Naive B cell (primary cell): ENCODE results near the gene S1PR3. TPM values are rescaled to one million over a fixed set of nuclear protein-coding genes. Genes with fewer than 3 reads are reported as not detected.

Experiments used
- ATAC-seq, 2 donors: fragments of 150-1000 bp; cut with Tn5 transposase; 2 replicates each; pipeline ENCODE4 v1.10.0; 2021; ENCODE audit warnings: low read depth in 2 of 2, mild to moderate bottlenecking in 2 of 2, moderate library complexity in 2 of 2
- DNase-seq: peaks from one replicate; pipeline ENCODE4 v3.0.0; 2022
- H3K27ac Mint-ChIP-seq, 6 donors: one replicate each; pipeline ENCODE4 v1.8.0; 2020 to 2022; ENCODE audit warnings: mild to moderate bottlenecking in 6 of 6, mixed read lengths in 6 of 6, moderate library complexity in 5 of 6, inconsistent platforms in 2 of 6
- H3K27me3 Mint-ChIP-seq, 3 donors: one replicate each; pipeline ENCODE4 v1.8.0; 2021 to 2022; ENCODE audit warnings: mixed read lengths in 3 of 3, mild to moderate bottlenecking in 1 of 3
- H3K36me3 Mint-ChIP-seq, 2 donors: one replicate each; pipeline ENCODE4 v1.8.0; 2020 to 2022; ENCODE audit warnings: mixed read lengths in 2 of 2, inconsistent platforms in 1 of 2, mild to moderate bottlenecking in 1 of 2
- H3K4me1 Mint-ChIP-seq, 3 donors: one replicate each; pipeline ENCODE4 v1.8.0; 2020 to 2022; ENCODE audit warnings: mixed read lengths in 3 of 3, inconsistent platforms in 1 of 3, mild to moderate bottlenecking in 1 of 3, moderate library complexity in 1 of 3
- H3K4me3 Mint-ChIP-seq, 8 donors: one replicate each; pipeline ENCODE4 v1.8.0; 2020 to 2022; ENCODE audit warnings: mild to moderate bottlenecking in 8 of 8, mixed read lengths in 8 of 8, moderate library complexity in 8 of 8, inconsistent platforms in 2 of 8
- H3K9me3 Mint-ChIP-seq, 7 donors: one replicate each; pipeline ENCODE4 v1.8.0; 2020 to 2022; ENCODE audit warnings: mixed read lengths in 7 of 7, mild to moderate bottlenecking in 5 of 7, inconsistent platforms in 2 of 7, moderate library complexity in 1 of 7
- polyA plus RNA-seq, 6 donors: library from polyadenylated mRNA; unstranded; fragments of 300-500 nt; fragmentation: Illumina TruSeq; gene quantifications; one replicate each; pipeline ENCODE4 v1.2.3, GENCODE V29; 2021; ENCODE audit warnings: low read depth in 6 of 6

Gene S1PR3
- polyA plus RNA-seq, 6 donors from 2014 or later, result 0.26 TPM; not detected in 5

DNA sequence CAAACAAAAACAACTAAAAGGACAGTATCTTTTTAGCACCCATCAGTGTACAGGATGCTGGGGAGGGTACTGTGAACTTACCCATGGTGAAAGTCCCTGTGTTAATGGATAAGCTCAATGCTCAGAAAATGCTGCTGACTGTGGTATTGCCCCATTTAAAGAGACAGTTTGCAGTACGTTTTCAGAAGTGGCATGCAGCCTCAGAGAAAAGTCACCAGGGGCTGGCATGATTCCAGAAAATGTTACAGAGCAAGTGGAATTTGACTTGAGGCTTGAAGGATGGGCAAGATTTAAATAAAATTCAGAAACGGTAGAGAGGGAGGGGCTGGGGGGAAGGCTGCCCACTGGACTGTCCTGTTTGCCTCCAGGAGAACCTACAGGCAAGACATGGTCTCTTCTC is 7.2 kb downstream of the S1PR3 start:
- no peak overlapping the region for H3K4me3 Mint-ChIP-seq
- H3K27ac Mint-ChIP-seq, result peak overlapping the region in 1 of 6 donors; percentile 49
- peaks cover 21 to 51% (median 46%) of the 10 kb centered on the region in 3 donors for H3K27me3 Mint-ChIP-seq
- H3K36me3 Mint-ChIP-seq, result no peaks in the 10 kb centered on the region
- H3K9me3 Mint-ChIP-seq, result peaks cover 0 to 1% (median 0%) of the 10 kb centered on the region in 7 donors
- ATAC-seq, result no peak
- peaks cover 7 to 9% (median 7%) of the 10 kb centered on the region in 3 donors for H3K4me1 Mint-ChIP-seq
- no peak for DNase-seq

DNA sequence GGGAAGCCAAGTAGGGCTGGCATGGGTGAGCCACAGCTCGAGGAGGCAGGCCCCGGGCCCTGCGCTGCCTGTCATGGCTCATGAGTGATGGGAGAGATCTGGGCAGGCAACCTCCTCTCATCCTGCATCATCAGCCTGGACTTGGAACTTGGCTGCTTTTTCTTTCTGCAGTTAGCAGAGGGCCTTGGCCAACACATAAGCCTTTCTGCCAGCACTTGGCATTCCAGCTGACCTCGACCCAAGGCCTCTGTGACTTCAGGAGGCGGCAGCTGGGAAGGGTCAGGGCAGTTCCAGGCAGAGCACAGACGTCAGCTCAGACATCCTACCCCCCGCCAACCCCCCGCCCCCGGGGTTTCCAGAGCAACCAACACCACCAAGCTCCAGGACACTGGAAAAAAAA is 7.6 kb downstream of the S1PR3 start:
- ATAC-seq (no peak), DNase-seq (no peak)
- H3K4me3 Mint-ChIP-seq, result no peak overlapping the region
- H3K27ac Mint-ChIP-seq, result peak overlapping the region in 1 of 6 donors; percentile 49
- peaks cover 7 to 9% (median 7%) of the 10 kb centered on the region in 3 donors for H3K4me1 Mint-ChIP-seq
- peaks cover 18 to 47% (median 42%) of the 10 kb centered on the region in 3 donors for H3K27me3 Mint-ChIP-seq
- no peaks in the 10 kb centered on the region for H3K36me3 Mint-ChIP-seq
- peaks cover 0 to 1% (median 0%) of the 10 kb centered on the region in 7 donors for H3K9me3 Mint-ChIP-seq

GRCh38 chr9:89000371-89000781 is 9.1 kb downstream of the S1PR3 start:
- Mint-ChIP-seq H3K4me1 (peaks cover 7 to 9% (median 7%) of the 10 kb centered on the region in 3 donors), H3K27me3 (peaks cover 13 to 33% (median 29%) of the 10 kb centered on the region in 3 donors)
- no peak for ATAC-seq

GRCh38 chr9:89000973-89001916 is 10.0 kb downstream of the S1PR3 start:
- Mint-ChIP-seq H3K4me3 (peak overlapping the region in 1 of 8 donors; percentile 25), H3K9me3 (peaks cover 0 to 1% (median 0%) of the 10 kb centered on the region in 7 donors), H3K36me3 (no peaks in the 10 kb centered on the region), H3K27ac (peak overlapping the region in 1 of 6 donors; percentile 80), H3K4me1 (peaks cover 7 to 9% (median 7%) of the 10 kb centered on the region in 3 donors), H3K27me3 (peaks cover 13 to 26% (median 24%) of the 10 kb centered on the region in 3 donors)
- peak; percentile 49 to 64 for ATAC-seq
- peak; percentile 61 for DNase-seq

More at GRCh38 chr9:89000371-89000781, 9.1 kb downstream of the S1PR3 start:
- H3K27ac Mint-ChIP-seq, result no peak overlapping the region
- no peak for DNase-seq
- H3K36me3 Mint-ChIP-seq, result no peaks in the 10 kb centered on the region
- H3K4me3 Mint-ChIP-seq, result no peak overlapping the region
- H3K9me3 Mint-ChIP-seq, result peaks cover 0 to 1% (median 0%) of the 10 kb centered on the region in 7 donors

DNA sequence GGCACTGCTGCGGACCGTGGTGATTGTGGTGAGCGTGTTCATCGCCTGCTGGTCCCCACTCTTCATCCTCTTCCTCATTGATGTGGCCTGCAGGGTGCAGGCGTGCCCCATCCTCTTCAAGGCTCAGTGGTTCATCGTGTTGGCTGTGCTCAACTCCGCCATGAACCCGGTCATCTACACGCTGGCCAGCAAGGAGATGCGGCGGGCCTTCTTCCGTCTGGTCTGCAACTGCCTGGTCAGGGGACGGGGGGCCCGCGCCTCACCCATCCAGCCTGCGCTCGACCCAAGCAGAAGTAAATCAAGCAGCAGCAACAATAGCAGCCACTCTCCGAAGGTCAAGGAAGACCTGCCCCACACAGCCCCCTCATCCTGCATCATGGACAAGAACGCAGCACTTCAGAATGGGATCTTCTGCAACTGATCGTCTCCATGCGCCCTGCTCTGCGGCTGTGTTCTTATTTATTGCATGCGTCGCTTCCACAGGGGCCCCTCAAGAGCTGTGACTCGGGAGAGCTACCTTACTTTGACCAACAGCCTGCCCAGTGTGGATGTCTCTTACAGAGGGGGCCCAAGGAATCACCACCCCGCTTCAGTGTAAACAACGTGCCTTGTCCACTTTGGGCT is 10.8 kb downstream of the S1PR3 start:
- DNase-seq, result no peak
- no peak for ATAC-seq
- Mint-ChIP-seq H3K4me3 (no peak overlapping the region), H3K36me3 (no peaks in the 10 kb centered on the region), H3K9me3 (peaks cover 0 to 1% (median 0%) of the 10 kb centered on the region in 7 donors), H3K27me3 (peaks cover 13 to 26% (median 20%) of the 10 kb centered on the region in 3 donors), H3K4me1 (peaks cover 7 to 9% (median 7%) of the 10 kb centered on the region in 3 donors), H3K27ac (peak overlapping the region in 1 of 6 donors; percentile 80)

GRCh38 chr9:89002987-89003386 is 11.7 kb downstream of the S1PR3 start:
- Mint-ChIP-seq H3K9me3 (peaks cover 0 to 1% (median 0%) of the 10 kb centered on the region in 7 donors), H3K27me3 (peaks cover 13 to 28% (median 26%) of the 10 kb centered on the region in 3 donors), H3K27ac (no peak overlapping the region), H3K4me3 (peak overlapping the region in 1 of 8 donors; percentile 64), H3K36me3 (no peaks in the 10 kb centered on the region), H3K4me1 (peaks cover 7 to 9% (median 7%) of the 10 kb centered on the region in 3 donors)
- DNase-seq, result no peak
- no peak for ATAC-seq

DNA sequence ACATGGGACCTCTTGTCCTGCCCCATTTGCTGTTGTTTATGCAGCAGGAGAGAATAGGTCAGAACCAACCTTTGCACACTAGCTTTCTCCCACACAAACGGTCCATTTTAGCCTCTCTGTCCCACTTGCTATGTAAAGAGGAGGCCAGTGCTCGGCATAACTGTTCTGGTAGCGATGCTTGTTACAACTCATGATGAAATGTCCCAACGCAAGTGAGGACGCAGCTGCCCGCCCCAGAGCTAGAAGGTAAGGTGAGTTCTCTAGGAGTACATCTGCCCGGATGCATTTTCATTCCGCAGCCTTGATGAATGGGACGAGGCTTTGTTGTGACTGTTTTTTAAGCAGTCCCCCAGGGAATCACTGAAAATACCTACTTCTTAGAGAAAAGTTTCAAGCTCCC is 14.1 kb downstream of the S1PR3 start:
- Mint-ChIP-seq H3K4me1 (peaks cover 7 to 9% (median 7%) of the 10 kb centered on the region in 3 donors), H3K36me3 (no peaks in the 10 kb centered on the region), H3K4me3 (no peak overlapping the region), H3K9me3 (no peaks in the 10 kb centered on the region), H3K27ac (no peak overlapping the region), H3K27me3 (peaks cover 10 to 30% (median 28%) of the 10 kb centered on the region in 3 donors)
- ATAC-seq (no peak), DNase-seq (no peak)

DNA sequence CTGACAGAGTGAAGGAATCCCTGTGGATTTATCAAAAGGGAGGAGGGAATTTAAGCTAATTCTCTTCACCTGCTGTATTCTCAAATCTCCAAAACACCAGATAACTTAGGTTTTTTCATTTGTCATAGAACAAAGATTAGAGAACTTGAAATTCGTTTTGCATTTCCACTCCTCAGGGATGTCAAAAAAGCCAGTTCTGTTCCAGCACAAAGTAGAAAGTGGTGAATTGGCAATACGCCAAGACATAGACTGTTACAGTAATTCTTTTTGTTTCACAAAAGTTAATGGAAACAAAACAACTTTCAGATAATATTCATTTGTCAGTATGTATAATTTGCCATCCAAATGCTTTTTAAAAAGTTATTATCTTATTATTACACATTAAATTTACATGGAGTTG is 15.0 kb downstream of the S1PR3 start:
- ATAC-seq, result no peak
- no peak for DNase-seq

GRCh38 chr9:89006996-89007967 is 16.0 kb downstream of the S1PR3 start:
- peaks cover 3 to 16% (median 13%) of the 10 kb centered on the region in 3 donors for H3K27me3 Mint-ChIP-seq

More for the DNA sequence above, 15.0 kb downstream of the S1PR3 start:
- H3K9me3 Mint-ChIP-seq, result no peaks in the 10 kb centered on the region
- peaks cover 3 to 26% (median 23%) of the 10 kb centered on the region in 3 donors for H3K27me3 Mint-ChIP-seq
- peaks cover under 1 to 4% (median under 1%) of the 10 kb centered on the region in 3 donors for H3K4me1 Mint-ChIP-seq
- H3K36me3 Mint-ChIP-seq, result no peaks in the 10 kb centered on the region
- H3K4me3 Mint-ChIP-seq, result no peak overlapping the region
- H3K27ac Mint-ChIP-seq, result no peak overlapping the region

DNA sequence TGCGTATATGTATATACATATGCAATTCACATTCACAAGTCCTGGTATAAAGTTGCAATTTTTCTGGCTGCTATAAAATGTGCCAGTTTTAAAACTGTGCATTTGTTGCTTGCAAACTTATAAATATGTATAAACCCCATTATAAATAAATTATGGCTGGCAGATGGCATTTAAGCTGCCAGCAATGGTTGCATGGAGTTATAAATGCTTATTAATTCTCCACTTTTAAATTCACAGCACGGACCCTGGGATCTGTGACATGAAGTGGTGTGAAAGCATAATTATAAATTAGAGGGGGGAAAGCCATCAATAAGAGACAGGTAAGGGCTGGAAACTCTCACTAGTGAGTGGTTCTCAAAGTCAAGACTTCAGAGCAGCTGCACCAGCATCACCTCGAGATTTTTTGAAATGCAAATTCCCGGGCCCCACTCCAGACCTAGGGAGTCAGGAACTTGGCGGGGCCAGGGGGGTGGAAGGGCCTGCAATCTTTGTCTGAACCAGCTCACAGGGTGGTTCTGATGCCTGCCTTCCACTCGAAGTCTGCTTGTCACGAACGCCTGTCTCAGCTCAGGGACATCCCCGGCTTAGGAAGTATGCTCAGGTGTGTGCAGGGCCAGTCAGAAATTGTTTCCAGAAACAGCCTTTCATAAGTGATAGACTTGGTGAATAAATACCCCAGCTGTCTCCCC is 16.9 kb downstream of the S1PR3 start:
- Mint-ChIP-seq H3K4me1 (no peaks in the 10 kb centered on the region), H3K27me3 (peaks cover 0 to 8% (median 4%) of the 10 kb centered on the region in 3 donors), H3K36me3 (no peaks in the 10 kb centered on the region), H3K9me3 (no peaks in the 10 kb centered on the region), H3K4me3 (peak overlapping the region in 1 of 8 donors; percentile 31), H3K27ac (no peak overlapping the region)
- DNase-seq (no peak), ATAC-seq (no peak)

More at GRCh38 chr9:89006996-89007967, 16.0 kb downstream of the S1PR3 start:
- peak overlapping the region in 1 of 8 donors; percentile 65 for H3K4me3 Mint-ChIP-seq
- no peaks in the 10 kb centered on the region for H3K36me3 Mint-ChIP-seq
- no peak for DNase-seq
- H3K4me1 Mint-ChIP-seq, result no peaks in the 10 kb centered on the region
- H3K9me3 Mint-ChIP-seq, result no peaks in the 10 kb centered on the region
- no peak overlapping the region for H3K27ac Mint-ChIP-seq
- ATAC-seq, result no peak

GRCh38 chr9:89008744-89009545 is 17.7 kb downstream of the S1PR3 start:
- ATAC-seq, result no peak

More at GRCh38 chr9:89008744-89009545, 17.7 kb downstream of the S1PR3 start:
- H3K36me3 Mint-ChIP-seq, result no peaks in the 10 kb centered on the region
- no peaks in the 10 kb centered on the region for H3K9me3 Mint-ChIP-seq
- no peak for DNase-seq
- H3K27me3 Mint-ChIP-seq, result peaks cover 0 to 11% (median 10%) of the 10 kb centered on the region in 3 donors
- no peak overlapping the region for H3K27ac Mint-ChIP-seq
- H3K4me1 Mint-ChIP-seq, result no peaks in the 10 kb centered on the region
- H3K4me3 Mint-ChIP-seq, result peak overlapping the region in 1 of 8 donors; percentile 31
